Mucosa of stomach (tissue), 1 donor: ENCODE data around the gene IFI27L2.

Experiments used
- H3K27me3 ChIP-seq: one replicate; pipeline ENCODE4 v1.7.0; 2013; ENCODE audit warnings: mild to moderate bottlenecking, low read length; ENCODE audit not compliant: control insufficient read depth, insufficient read depth
- H3K36me3 ChIP-seq: one replicate; pipeline ENCODE4 v1.7.0; 2013; ENCODE audit warnings: low read length; ENCODE audit not compliant: control insufficient read depth, insufficient read depth
- H3K4me1 ChIP-seq: one replicate; pipeline ENCODE4 v1.7.0; 2013; ENCODE audit warnings: mild to moderate bottlenecking, low read length; ENCODE audit not compliant: control insufficient read depth, insufficient read depth
- H3K4me3 ChIP-seq: one replicate; pipeline ENCODE4 v1.7.0; 2013; ENCODE audit warnings: low read length
- H3K9ac ChIP-seq: one replicate; pipeline ENCODE4 v1.7.0; 2013; ENCODE audit warnings: mild to moderate bottlenecking, low read length, moderate library complexity
- H3K9me3 ChIP-seq: one replicate; pipeline ENCODE4 v1.7.0; 2013; ENCODE audit warnings: mild to moderate bottlenecking, low read length, moderate library complexity; ENCODE audit not compliant: control insufficient read depth
- donor health status: Pancreatic carcinoma.

Gene IFI27L2

GRCh38 chr14:94127330-94127729 is 2.1 kb downstream of the IFI27L2 start:
- Histone ChIP-seq H3K9me3 (no peaks in the 10 kb centered on the region), H3K36me3 (no peaks in the 10 kb centered on the region), H3K9ac (no peak overlapping the region), H3K4me3 (no peak overlapping the region), H3K4me1 (peaks cover 18% of the 10 kb centered on the region), H3K27me3 (no peaks in the 10 kb centered on the region)

- H3K9ac ChIP-seq = no peak overlapping the region
- H3K27me3 ChIP-seq = no peaks in the 10 kb centered on the region
- H3K9me3 ChIP-seq = no peaks in the 10 kb centered on the region
- no peaks in the 10 kb centered on the region for H3K36me3 ChIP-seq
- H3K4me3 ChIP-seq = no peak overlapping the region
- H3K4me1 ChIP-seq = peaks cover 18% of the 10 kb centered on the region
Observed at GRCh38 chr14:94126800-94127199, 2.6 kb downstream of the IFI27L2 start.

GRCh38 chr14:94126419-94126677 is 3.1 kb downstream of the IFI27L2 start:
- Histone ChIP-seq H3K27me3 (no peaks in the 10 kb centered on the region), H3K9me3 (no peaks in the 10 kb centered on the region), H3K4me1 (peaks cover 18% of the 10 kb centered on the region), H3K4me3 (no peak overlapping the region), H3K36me3 (no peaks in the 10 kb centered on the region), H3K9ac (no peak overlapping the region)

GRCh38 chr14:94125659-94126418 is 3.6 kb downstream of the IFI27L2 start:
- Histone ChIP-seq H3K4me1 (peaks cover 18% of the 10 kb centered on the region), H3K9me3 (no peaks in the 10 kb centered on the region), H3K36me3 (no peaks in the 10 kb centered on the region), H3K4me3 (no peak overlapping the region), H3K9ac (no peak overlapping the region), H3K27me3 (no peaks in the 10 kb centered on the region)

- Histone ChIP-seq H3K4me3 (no peak overlapping the region), H3K27me3 (no peaks in the 10 kb centered on the region), H3K9me3 (no peaks in the 10 kb centered on the region), H3K4me1 (peaks cover 12% of the 10 kb centered on the region), H3K36me3 (no peaks in the 10 kb centered on the region), H3K9ac (no peak overlapping the region)
Observed at GRCh38 chr14:94124582-94125377, 4.6 kb downstream of the IFI27L2 start.

- H3K4me3 ChIP-seq = no peak overlapping the region
- H3K36me3 ChIP-seq = no peaks in the 10 kb centered on the region
- no peaks in the 10 kb centered on the region for H3K27me3 ChIP-seq
- H3K9me3 ChIP-seq = no peaks in the 10 kb centered on the region
- H3K4me1 ChIP-seq = peaks cover 6% of the 10 kb centered on the region
- no peak overlapping the region for H3K9ac ChIP-seq
Observed at GRCh38 chr14:94123868-94124267, 5.5 kb downstream of the IFI27L2 start.

- H3K36me3 ChIP-seq = no peaks in the 10 kb centered on the region
- no peak overlapping the region for H3K9ac ChIP-seq
- H3K4me1 ChIP-seq = peaks cover under 1% of the 10 kb centered on the region
- no peak overlapping the region for H3K4me3 ChIP-seq
- H3K27me3 ChIP-seq = no peaks in the 10 kb centered on the region
- H3K9me3 ChIP-seq = no peaks in the 10 kb centered on the region
Observed at GRCh38 chr14:94123296-94123695, 6.1 kb downstream of the IFI27L2 start.

- Histone ChIP-seq H3K27me3 (no peaks in the 10 kb centered on the region), H3K4me3 (no peak overlapping the region), H3K9me3 (no peaks in the 10 kb centered on the region), H3K36me3 (no peaks in the 10 kb centered on the region), H3K9ac (no peak overlapping the region), H3K4me1 (no peaks in the 10 kb centered on the region)
Observed at GRCh38 chr14:94122438-94122837, 7.0 kb downstream of the IFI27L2 start.

- Histone ChIP-seq H3K9ac (no peak overlapping the region), H3K27me3 (no peaks in the 10 kb centered on the region), H3K4me3 (no peak overlapping the region), H3K4me1 (no peaks in the 10 kb centered on the region), H3K36me3 (no peaks in the 10 kb centered on the region), H3K9me3 (no peaks in the 10 kb centered on the region)
Observed at GRCh38 chr14:94121485-94121884, 7.9 kb downstream of the IFI27L2 start.

GRCh38 chr14:94120667-94121340 is 8.6 kb downstream of the IFI27L2 start:
- H3K36me3 ChIP-seq = no peaks in the 10 kb centered on the region
- no peaks in the 10 kb centered on the region for H3K27me3 ChIP-seq
- no peaks in the 10 kb centered on the region for H3K4me1 ChIP-seq
- no peak overlapping the region for H3K9ac ChIP-seq
- no peak overlapping the region for H3K4me3 ChIP-seq
- H3K9me3 ChIP-seq = no peaks in the 10 kb centered on the region

- no peak overlapping the region for H3K4me3 ChIP-seq
Observed at GRCh38 chr14:94119071-94119470, 10.3 kb downstream of the IFI27L2 start.

GRCh38 chr14:94117856-94118255 is 11.5 kb downstream of the IFI27L2 start:
- H3K4me3 ChIP-seq = no peak overlapping the region
- H3K9ac ChIP-seq = no peak overlapping the region
- H3K4me1 ChIP-seq = peaks cover 28% of the 10 kb centered on the region
- peaks cover 3% of the 10 kb centered on the region for H3K27me3 ChIP-seq
- H3K9me3 ChIP-seq = no peaks in the 10 kb centered on the region
- no peaks in the 10 kb centered on the region for H3K36me3 ChIP-seq

More at GRCh38 chr14:94119071-94119470, 10.3 kb downstream of the IFI27L2 start:
- Histone ChIP-seq H3K36me3 (no peaks in the 10 kb centered on the region), H3K4me1 (peaks cover 17% of the 10 kb centered on the region), H3K9ac (no peak overlapping the region), H3K9me3 (no peaks in the 10 kb centered on the region), H3K27me3 (no peaks in the 10 kb centered on the region)
